Measurements from ENCODE around the gene FAM20C.

FAM20C gene

GRCh38 chr7:307970-308369, 115.6 kb downstream of the FAM20C start:
- DNase-seq (ENCODE audit: low read depth), result no peak

DNA sequence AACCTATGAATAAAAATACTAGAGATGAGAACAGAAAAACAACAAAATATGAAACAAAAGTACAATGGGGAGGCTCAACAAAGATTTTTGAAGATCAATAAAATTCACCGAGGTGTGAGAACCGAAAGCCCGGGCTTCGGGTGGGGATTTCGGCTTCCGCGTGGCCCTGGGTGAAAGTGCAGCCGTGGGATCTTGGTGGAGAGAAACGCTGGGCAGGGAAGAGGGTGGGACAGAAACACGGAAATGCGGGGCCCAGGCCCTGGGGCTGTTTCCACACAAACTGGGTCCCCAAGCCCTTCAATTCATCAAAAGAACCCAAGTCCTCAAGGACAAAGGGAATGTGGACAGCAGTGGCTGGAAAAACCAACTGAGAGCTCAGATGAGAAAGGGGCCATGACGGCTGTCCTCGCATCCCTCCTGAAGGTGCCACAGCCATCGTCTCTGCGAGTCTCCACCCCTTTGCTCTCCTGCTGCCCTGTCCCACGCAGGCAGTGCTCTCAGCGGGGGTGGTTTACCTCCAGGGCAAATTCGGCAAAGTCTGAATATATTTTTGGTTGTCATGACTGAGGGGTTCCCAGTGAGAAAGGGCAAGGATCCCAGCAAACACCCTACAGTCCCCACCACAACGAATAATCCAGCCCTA, 117.3 kb downstream of the FAM20C start:
- no peak for DNase-seq (ENCODE audit: low read depth)

Data from HS-27A (cell line).